GM18508 (cell line): Measurements from ENCODE around the gene CAND2.
"Not testable (repeated sequence)": the region's sequence is repeated elsewhere in the genome, so short reads cannot be mapped to it uniquely, and the experiment has no call there.

Experiments used
- ATAC-seq: cut with Tn5 transposase; IDR thresholded peaks from one replicate; pipeline ENCODE4 v1.9.1; 2021; ENCODE audit warnings: moderate number of reproducible peaks; ENCODE audit not compliant: insufficient read depth, unreplicated experiment

CAND2 gene

DNA sequence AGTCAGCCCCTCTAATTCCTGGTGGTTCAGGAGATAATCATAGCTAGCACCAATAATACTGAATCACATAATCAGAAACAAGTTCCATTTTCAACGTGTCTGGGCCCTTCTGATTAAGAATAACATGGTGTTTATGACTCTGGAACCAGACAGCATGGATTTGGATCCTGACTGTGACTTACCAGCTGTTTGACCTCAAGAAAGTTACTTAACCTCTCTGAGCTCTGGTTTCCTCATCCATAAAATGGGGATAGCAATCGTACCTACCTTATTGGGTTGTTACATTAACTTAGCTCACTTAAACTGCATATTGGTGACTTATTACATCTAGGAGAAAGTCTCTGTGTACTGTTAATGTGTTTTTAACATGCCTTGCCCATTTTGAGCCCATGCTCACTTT, 26.7 kb upstream of the CAND2 start:
- no peak for ATAC-seq

DNA sequence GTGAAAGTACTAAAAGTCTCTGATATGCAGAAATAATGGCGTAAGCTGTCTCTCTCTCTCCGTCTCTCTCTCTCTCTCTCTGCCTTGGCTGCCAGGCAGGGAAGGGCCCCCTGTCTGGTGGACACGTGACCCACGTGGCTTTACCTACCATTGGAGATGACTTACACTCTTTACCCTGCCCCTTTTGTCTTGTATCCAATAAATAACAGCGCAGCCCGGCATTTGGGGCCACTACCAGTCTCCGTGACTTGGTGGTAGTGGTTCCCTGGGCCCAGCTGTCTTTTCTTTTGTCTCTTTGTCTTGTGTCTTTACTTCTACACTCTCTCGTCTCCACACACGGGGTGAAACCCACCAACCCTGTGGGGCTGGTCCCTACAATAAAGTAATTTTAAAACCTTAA, 25.2 kb upstream of the CAND2 start:
- ATAC-seq, result no peak

GRCh38 chr3:12772462-12772861, 24.0 kb upstream of the CAND2 start:
- ATAC-seq, result no peak

GRCh38 chr3:12773030-12773709, 23.3 kb upstream of the CAND2 start:
- ATAC-seq, result no peak

DNA sequence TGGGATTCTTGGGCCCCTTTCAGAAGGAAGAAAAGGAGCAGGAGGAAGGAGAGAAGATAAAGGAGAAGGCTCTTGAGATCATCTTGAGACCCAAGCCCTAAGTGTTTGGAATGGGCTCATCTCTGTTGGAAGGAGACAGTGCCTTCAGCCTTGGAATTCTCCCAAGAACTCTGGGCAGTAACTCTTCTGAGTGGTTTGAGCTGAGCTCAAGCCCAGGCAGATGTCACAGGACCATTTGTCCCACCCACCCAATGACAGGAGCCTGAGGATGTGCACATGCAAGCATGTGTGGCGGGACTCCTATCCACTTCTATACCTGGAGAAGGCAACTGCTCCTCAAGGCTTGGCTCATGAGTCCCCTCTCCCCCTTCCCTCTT, 22.8 kb upstream of the CAND2 start:
- ATAC-seq, result no peak

DNA sequence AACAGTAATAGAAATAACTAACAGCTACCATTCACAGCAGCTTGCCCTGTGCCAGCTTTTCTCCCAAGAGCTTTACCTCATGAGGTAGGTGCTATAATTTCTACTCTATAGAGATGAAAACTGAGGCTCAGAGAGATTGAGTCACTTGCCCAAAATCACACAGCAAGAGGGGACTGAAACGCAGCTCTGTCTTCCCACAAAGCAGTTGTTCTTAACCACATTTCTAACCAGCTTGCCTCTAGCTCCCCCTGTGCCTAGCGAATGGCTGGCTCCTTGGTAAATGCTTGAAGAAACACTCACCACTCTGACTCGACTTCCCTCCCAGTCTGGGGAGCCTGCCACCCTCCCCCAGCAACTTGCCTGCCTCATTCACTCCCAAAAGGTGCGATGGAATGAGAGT, 21.9 kb upstream of the CAND2 start:
- ATAC-seq, result no peak

GRCh38 chr3:12775226-12775625, 21.3 kb upstream of the CAND2 start:
- ATAC-seq, result no peak

DNA sequence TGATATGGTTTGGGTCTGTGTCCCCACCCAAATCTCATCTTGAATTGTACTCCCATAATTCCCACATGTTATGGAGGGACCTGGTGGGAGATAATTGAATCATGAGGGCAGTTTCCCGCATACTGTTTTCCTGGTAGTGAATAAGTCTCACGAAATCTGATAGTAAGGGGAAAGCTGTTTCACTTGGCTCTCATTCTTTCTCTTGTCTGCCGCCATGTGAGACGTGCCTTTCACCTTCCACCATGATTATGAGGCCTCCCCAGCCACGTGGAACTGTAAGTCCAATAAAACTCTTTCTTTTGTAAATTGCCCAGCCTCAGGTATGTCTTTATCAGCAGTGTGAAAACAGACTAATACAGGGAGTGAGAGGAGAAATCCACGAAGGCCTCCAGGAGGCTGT, 20.5 kb upstream of the CAND2 start:
- ATAC-seq, result not testable (repeated sequence)

DNA sequence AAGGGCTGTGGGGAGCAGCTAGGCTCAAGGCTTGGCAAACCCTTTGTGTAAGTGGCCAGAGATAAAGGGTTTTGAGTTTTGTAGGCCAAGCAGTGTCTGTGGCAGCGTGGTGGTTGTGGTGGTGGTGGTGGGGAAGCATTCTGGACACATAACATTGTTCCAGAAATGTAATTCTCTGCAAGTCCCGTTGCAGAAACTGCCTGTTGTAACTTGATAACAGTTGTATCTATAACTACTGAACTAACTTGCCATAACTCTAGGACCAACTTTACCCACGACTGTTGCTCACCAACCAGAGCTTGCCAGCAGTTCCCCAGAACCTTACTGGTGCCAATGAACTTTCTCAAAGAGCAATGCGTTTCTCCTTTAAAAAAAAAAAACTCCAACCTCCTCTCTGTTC, 19.3 kb upstream of the CAND2 start:
- no peak for ATAC-seq

- no peak for ATAC-seq
These were observed 15.7 kb upstream of the CAND2 start for GRCh38 chr3:12780751-12781150.

DNA sequence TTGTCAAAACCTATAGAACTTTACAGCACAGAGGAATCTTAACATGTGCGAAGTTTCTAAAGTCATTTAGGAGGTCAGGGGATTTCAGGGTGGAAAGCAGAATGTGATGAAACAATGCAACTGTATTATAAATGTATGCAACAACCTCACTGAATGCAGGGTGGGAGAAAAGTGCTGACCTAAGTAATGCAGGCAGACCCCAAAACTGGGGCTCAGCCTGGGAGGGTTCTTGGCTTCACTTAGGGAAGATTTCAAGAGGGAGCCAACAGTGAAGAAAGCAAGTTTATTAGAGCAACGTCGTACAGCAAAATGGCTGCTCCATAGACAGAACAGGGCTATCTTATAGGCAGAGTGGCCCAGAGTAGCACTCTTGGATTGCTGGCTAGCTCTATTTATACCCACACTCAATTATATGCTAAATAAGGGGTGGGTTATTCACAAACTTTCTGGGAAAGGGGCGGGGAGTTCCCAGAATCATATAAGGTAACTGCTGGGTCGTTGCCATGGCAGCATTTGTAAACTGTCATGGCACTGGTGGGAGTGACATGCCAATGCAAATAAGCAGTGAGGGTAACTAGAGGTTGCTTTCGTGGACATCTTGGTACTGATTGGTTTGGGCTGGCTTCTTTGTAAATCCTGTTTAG, 14.2 kb upstream of the CAND2 start:
- no peak for ATAC-seq

DNA sequence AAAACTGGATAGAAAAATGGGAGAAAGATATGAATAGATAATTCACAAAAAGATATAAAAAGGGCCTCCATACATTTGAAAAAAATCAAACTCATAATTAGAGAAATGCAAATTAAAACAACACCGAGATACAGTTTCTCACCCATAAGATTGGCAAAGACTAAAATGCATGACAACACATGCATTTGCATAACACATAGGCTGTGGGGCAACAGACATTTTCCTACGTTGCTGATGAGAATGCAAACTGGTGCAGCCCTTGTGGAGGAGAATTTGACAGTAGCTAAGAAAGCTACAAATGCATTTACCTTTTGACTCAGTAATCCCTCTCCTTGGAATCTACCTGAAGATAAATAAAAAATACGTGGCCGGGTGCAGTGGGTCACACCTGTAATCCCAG, 11.4 kb upstream of the CAND2 start:
- no peak for ATAC-seq

- ATAC-seq, result not testable (repeated sequence)
These were observed 9.1 kb upstream of the CAND2 start for GRCh38 chr3:12787346-12787745.

- not testable (repeated sequence) for ATAC-seq
These were observed 8.4 kb upstream of the CAND2 start for GRCh38 chr3:12787967-12788690.

GRCh38 chr3:12791430-12791829, 5.0 kb upstream of the CAND2 start:
- no peak for ATAC-seq

- no peak for ATAC-seq
These were observed 2.8 kb upstream of the CAND2 start for GRCh38 chr3:12793701-12794100.

GRCh38 chr3:12797124-12797891, 828 bp downstream of the CAND2 start:
- no peak for ATAC-seq

DNA sequence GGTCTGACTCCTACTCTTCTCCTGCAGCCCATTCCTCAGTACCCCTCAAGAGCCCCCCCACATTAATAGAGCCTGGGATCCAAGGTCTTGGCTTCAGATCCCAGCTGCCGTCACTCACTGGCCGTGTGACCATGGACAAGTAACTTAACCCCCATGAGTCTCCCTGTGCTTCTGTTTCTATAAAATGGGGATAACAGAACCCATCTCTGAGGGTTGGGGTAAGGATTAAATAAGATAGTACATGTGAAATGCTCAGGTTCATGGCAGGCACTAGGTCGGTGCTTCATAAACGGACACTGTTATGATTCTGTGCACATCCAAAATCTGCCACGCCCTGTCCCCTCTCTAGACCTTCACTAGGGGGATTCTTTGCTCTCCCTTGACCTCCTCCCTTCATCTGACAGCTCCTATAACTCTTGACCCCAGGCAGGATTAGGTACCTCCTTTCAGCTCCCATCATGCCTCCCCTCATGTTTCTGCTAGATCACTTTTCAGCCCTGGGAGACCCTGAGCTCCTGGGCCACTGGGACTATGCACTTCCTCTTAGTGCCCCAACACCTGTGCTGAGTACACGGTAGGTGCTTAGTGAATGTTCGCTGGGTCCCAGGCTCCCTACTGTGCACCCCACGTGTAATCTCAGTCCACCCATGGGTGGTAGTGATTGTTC, 1.5 kb downstream of the CAND2 start:
- no peak for ATAC-seq

DNA sequence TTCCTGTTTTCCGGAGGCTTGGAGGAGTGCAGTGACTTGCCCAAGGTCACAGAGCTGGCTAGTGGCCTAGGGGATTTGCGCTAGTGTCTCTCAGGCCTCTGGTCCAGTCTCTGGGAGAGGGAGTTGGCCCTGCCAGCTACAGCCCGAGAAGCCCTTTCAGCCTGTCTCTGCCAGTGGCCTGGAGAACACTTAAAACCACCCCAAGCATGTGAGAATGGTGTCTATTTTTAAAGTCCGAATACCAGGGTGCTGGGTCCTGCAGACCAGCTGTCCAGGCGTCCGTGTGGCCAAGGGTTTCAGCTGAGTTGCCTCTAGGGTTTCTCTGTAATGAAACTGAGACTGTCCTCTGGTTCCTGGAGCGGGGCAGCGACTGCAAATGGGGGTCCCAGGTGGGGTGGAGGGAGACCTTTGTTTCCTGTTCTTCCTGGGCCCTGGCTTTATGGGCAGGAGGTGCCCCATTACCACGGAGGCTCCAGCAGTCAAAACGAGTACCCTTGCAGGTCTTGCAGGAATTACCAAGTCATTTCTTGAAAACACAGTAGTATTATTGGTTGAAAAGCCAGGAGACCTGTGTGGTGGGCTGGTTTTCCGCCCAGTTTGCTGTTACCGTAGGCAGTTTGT, 2.2 kb downstream of the CAND2 start:
- ATAC-seq, result no peak
